ENCODE results near the gene PLEKHG2.
"Not testable (repeated sequence)": the region's sequence is repeated elsewhere in the genome, so short reads cannot be mapped to it uniquely, and the experiment has no call there.

Gene PLEKHG2

GRCh38 chr19:39412100-39412866, at the start of gene PLEKHG2:
Gene PLEKHG2, plus strand, starts transcription at chr19:39412669. Its CDS starts 1,418 bp downstream, at chr19:39414087.
- DNase-seq (ENCODE audit: low spot score) = peak; percentile 100

DNA sequence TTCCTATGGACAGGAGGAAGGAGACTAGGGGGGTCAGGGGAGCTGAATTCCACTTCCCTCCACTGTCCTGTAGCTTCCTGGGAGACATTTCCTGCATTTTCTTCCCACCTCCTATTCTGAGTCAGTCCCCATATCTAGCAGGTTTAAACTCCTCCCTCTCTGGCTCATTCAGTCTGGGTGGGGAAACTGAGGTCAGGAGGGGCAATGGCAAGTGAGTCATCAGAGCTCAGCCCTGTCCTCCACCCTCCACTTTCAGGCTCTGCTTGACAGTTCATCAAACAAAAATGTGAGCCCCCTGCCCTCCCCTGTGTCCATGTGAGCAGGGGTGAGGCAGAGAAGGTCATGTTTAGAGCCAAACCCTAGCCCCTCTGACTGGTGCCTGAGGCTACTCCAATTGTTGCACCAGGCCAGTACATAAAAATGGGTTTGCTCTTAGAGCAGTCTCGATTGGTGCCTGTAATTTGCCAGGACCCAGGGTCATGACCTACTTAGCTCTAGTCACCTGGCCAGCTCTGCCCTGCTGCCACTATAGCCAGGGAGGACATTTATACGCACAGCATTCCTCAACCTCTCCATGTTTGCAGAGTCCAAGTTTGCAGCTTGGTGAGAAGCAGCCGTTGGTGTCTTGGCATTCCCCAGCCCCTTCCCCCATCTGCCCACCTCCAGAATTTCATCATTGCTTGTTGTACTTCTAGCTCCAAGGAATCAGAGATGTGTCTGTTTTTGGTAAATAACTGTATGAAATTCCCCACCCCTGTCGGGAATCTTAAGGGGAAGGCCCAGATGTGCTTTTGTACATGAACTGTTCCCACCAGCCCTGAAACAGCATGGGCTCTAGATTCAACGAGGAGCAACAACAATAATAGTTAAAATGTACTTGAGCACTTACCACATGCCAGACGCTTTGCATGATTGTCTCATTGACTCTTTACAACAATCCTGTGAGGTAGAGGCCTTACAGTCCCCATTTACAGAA, 49.5 kb upstream of the PLEKHG2 start:
- no peak for DNase-seq (ENCODE audit: low spot score)

GRCh38 chr19:39363901-39364457, 48.5 kb upstream of the PLEKHG2 start:
- DNase-seq (ENCODE audit: low spot score) = peak; percentile 44

GRCh38 chr19:39365531-39365930, 46.9 kb upstream of the PLEKHG2 start:
- DNase-seq (ENCODE audit: low spot score) = no peak

- DNase-seq (ENCODE audit: low spot score) = no peak
These were observed 43.3 kb upstream of the PLEKHG2 start for GRCh38 chr19:39369200-39369599.

GRCh38 chr19:39370735-39371134, 41.7 kb upstream of the PLEKHG2 start:
- DNase-seq (ENCODE audit: low spot score) = no peak

DNA sequence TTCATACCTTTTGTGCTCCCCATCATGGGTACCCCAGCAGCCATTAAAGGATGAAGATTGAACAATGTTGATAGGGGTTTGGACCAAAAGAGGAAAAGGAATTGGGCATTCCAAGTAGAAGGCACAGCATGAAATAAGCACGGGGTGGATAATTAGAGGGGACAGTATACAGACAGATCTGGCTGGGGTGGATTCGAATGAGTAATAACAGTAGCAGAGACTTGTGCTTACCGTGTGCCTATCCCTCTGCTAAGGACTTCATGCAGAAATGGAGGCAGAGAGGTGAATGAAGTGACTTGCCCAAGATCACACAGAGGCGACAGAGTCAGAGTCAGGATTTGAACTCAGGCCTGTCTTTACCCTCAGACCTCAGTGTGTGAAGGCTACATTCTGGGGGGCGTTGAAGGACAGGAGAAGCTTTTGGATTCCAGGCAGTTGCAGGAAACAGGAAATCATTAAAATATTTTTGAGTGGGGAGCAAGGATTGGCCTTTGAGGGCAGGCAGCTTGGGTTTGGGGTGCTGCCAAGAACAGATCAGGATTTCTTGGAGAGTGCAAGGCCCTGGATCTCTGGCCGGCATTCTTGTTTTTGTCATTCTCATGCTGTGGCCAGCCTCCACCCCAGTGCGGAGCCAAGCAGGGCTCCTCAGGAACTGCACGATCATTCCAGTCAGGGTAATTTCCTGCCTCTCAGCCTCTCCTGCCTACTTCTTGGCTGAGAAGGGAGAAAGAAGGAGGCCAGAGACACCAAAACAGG, 40.2 kb upstream of the PLEKHG2 start:
- no peak for DNase-seq (ENCODE audit: low spot score)

DNA sequence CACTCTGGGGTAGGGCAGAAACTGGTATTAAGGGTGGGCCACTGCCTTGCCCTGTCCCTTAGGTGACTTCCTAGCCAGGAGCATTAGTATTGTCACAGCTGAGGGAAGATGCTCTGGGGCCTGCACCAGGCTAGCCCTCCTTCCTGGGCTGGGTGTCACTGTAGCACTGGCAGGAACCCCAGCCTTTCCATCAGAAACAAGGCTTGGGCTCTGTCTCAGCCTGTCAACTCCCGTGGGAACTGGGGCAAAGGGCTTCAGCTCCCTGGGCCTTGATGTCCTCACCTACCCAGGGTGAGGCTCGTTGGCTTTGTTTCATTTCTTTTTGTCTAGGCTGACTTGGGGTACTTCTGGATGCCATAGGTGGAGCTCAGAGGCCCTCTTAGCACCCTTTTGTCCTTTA, 39.5 kb upstream of the PLEKHG2 start:
- no peak for DNase-seq (ENCODE audit: low spot score)

DNA sequence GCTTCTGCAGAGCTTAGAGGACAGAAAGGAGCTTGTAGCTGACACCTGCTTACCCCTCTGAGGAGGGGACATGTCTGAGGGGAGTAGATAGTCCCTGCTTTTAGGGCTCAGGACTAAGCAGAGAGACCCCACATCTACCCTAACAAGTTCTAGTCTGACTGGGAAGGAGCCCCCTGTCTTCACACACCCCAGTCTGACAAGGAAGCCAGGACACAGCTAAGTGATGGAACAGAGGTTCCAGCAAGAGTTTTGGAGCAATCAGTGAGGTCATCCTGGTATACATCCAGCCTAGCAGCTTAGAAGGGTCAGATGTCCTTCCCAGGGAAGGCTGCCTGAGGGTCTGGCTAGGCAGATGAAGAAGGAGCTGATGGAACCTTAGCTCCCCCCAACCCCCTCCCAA, 36.5 kb upstream of the PLEKHG2 start:
- DNase-seq (ENCODE audit: low spot score) = no peak

DNA sequence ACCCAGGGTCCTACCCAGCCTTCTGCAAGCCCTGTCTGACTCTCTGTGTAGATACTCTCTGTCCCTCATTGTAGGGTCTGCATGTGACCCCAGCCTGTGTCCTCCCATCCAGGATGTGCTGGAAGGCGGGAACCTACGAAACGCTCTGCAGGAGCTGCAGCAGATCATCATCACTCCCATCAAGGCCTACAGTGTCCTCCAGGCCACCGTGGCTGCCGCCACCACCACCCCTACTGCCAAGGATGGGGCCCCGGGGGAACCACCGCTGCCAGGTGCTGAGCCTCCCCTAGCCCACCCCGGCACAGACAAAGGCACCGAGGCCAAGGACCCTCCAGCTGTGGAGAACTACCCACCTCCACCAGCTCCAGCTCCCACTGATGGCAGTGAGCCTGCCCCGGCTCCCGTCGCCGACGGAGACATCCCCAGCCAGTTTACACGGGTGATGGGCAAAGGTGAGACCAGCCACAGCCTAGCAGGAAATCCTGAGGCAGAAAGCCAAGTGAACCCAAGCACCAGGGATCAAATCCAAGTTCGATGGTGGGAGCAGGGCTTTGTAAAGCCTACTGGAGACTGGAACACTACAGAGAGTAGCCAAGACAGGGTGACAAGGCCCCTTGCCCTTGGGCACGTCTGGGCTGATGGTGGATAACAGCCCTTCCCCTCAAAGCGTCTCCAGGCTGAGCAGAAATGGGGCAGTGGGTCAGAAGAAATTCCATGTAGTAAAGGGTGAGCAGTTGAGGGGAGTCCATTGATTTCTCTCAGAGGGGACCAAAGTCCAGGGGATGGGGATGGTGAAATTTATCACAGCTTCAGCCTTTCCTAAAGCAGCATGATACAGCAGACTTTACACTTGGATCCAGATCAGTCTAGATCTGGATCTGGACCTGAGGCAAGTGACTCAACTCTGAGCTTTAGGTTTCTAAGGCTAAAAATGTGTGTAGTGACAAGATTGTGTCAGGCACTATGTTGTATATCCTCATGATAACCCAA, 34.8 kb upstream of the PLEKHG2 start:
- DNase-seq (ENCODE audit: low spot score) = no peak

DNA sequence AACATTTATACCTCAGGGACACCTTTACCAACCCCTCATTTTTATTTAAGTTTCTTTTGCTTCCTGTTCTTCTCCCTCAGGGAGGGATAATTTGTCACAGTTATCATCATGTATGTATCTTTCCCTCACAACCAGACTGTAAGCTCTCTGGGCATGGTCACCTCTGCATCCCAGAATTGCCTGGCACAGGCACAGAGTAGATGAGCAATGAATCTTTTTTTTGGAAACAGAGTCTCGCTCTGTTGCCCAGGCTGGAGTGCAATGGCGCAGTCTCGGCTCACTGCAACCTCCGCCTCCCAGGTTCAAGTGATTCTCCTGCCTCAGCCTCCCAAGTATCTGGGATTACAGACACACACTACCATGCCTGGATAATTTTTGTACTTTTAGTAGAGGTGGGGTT, 33.1 kb upstream of the PLEKHG2 start:
- DNase-seq (ENCODE audit: low spot score) = not testable (repeated sequence)

DNA sequence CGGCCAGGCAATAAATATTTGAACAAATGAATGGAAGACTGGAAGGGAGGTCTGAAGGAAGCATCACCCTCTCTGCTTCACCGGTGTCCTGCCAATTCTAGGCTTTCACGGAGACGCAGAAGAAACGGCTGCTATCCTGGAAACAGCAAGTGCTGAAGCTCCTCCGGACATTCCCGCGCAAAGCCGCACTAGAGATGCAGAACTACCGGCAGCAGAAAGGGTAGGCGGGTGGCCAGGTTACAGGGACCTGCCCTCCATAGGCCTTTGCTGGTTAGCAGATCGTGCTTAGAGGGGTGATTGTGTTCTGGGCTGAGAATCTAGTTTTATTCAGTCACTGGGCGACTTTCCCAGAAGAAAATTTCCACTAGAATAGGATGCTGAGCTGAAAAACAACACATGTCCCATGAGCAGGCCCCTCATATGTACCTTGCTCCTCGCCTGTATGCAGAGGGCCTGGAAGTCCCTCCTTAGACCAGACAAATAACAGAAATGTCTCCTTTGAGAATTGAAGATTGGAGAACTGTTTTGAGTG, 32.5 kb upstream of the PLEKHG2 start:
- no peak for DNase-seq (ENCODE audit: low spot score)

DNA sequence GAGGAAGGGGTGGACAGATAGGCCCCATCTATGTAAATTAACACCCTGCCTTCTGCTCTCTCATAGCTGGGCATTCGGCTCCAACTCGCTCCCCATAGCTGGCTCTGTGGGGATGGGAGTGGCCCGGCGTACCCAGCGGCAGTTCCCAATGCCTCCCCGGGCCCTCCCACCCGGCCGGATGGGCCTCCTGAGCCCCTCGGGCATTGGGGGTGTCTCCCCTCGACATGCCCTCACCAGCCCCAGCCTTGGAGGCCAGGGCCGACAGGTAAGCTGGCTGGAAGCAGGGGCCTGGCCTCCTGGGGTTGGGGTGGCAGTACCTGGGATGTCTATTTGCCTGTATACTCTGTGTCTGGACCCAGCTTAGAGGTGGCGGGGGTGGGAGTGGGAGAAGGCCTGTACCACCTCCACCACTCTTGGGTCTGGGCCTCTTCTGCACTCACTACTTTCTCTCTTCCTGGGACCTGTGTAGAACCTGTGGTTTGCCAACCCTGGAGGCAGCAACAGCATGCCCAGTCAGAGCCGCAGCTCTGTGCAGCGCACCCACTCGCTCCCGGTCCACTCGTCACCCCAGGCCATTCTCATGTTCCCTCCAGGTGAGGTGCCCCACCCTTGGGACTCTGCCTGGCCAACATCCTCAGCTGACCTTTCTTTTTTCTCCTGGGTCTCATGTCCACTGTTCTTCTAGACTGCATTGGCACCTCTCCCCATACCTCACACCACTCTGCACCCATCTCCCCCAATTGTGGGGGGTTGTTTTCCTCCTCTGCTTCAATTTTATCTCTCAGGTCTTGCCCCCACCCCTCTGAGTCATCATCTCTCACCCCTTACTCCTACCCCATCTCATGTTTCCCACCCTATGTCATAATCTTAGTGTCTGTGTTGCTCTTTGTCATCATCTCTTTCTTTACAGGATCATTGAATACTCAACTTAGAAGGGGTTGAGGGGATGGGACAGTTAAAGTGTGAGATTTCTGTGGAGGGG, 31.7 kb upstream of the PLEKHG2 start:
- DNase-seq (ENCODE audit: low spot score) = no peak

DNA sequence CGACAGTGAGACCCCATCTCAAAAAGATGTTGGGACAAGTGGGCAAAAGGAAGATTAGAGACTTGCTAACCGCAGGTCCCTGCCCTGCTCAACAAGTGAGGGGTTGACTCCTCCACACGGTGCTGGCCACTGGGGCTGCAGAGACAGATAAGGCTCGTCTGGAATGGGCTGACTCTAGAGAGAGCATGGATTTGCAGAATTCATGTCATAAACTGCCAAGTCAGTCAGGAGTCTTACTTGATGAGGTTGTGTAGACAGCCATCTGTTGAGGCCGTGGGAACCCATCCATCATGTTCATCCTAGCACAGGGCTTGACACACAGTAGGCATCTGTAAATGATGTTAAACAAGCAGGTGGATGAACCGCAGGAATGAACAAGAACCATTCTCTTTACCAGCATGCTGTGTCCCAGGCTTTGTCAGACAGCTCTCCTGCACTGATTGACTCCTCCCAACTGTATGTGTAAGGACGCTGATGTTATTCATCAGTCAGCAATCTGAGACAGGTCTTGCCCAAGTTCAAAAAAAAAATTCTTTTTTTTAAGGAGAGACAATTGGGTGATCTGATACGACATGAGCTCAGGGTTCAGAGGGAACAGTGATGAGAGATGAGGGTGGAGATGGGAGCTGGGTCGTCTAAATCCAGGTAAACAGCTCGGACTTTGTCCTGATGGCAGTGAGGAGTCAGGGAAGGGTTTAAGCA, 30.4 kb upstream of the PLEKHG2 start:
- DNase-seq (ENCODE audit: low spot score) = no peak

- DNase-seq (ENCODE audit: low spot score) = no peak
These were observed 29.3 kb upstream of the PLEKHG2 start for GRCh38 chr19:39382991-39383828.

- DNase-seq (ENCODE audit: low spot score) = no peak
These were observed 27.5 kb upstream of the PLEKHG2 start for GRCh38 chr19:39384839-39385568.
